Stimulated activated CD4-positive, alpha-beta T cell treated with anti-CD3 and anti-CD28 coated beads, TNF-alpha, amount 100 ng/mL, for 48 hours (primary cell): ENCODE data around the gene PCDHGB7.
"Not testable (repeated sequence)": the region's sequence is repeated elsewhere in the genome, so short reads cannot be mapped to it uniquely, and the experiment has no call there.

Experiments used
- DNase-seq, 3 donors: peaks; one replicate each; pipeline ENCODE4 v3.0.0-alpha.2; 2020; ENCODE audit warnings: low read depth in 3 of 3

Gene PCDHGB7

DNA sequence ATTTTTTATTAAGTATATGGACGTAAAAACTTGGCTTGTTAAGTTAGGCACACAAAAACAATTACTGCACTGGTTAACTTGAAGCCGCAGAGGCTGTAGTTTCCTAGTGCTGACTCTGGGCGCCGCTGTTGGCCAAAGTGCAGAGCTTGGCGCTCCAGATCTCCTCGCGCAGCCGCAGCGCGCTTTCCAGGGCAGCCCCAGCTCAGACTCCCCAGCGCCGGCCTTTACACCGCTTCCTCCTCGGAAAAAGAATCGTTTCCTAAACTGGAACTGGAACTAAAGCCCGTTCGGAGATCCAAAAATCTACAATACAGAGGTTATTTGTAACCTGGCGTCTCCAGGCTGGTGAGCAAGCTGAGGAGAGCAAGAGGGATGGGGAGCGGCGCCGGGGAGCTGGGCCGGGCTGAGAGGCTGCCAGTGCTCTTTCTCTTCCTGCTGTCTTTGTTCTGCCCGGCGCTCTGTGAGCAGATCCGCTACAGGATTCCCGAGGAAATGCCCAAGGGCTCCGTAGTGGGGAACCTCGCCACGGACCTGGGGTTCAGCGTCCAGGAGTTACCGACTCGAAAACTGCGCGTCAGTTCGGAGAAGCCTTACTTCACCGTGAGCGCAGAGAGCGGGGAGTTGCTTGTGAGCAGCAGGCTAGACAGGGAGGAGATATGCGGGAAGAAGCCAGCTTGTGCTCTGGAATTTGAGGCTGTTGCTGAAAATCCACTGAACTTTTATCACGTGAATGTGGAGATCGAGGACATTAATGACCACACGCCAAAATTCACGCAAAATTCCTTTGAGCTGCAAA lies 19.5 kb upstream of the PCDHGB7 start, which contains the start of gene PCDHGB5:
PCDHGB5 (plus strand) TSS at position 192 of the 796 bp plus-strand sequence; CDS start at position 373, 181 bp downstream.
- DNase-seq: peak in 1 of 3 donors; percentile 24

- no peak for DNase-seq
These were observed 18.9 kb upstream of the PCDHGB7 start for GRCh38 chr5:141398608-141399007.

DNA sequence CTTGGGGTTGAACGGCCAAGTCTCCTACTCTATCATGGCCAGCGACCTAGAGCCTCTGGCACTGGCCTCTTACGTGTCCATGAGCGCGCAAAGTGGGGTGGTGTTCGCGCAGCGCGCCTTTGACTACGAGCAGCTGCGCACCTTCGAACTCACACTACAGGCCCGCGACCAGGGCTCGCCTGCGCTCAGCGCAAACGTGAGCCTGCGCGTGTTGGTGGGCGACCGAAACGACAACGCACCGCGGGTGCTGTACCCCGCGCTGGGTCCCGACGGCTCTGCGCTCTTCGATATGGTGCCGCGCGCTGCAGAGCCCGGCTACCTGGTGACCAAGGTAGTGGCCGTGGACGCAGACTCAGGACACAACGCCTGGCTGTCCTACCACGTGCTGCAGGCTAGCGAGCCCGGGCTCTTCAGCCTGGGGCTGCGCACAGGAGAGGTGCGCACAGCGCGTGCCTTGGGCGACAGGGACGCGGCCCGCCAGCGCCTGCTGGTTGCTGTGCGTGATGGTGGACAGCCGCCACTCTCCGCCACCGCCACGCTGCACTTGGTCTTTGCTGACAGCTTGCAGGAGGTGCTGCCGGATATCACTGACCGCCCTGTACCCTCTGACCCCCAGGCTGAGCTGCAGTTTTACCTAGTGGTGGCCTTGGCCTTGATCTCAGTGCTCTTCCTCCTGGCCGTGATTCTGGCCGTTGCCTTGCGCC lies 17.8 kb upstream of the PCDHGB7 start:
- DNase-seq: no peak

GRCh38 chr5:141402553-141403243 lies 14.8 kb upstream of the PCDHGB7 start, which contains the start of gene PCDHGA9:
TSS of gene PCDHGA9 (plus strand) at chr5:141402778. CDS start at chr5:141402953, 175 bp downstream.
- no peak for DNase-seq

- no peak for DNase-seq
These were observed 14.1 kb upstream of the PCDHGB7 start for GRCh38 chr5:141403387-141403786.

GRCh38 chr5:141407790-141408505 lies 9.5 kb upstream of the PCDHGB7 start, which contains the start of gene PCDHGB6:
TSS of gene PCDHGB6 (plus strand) at chr5:141408021. CDS start at chr5:141408203, 182 bp downstream.
- DNase-seq: not testable (repeated sequence)

DNA sequence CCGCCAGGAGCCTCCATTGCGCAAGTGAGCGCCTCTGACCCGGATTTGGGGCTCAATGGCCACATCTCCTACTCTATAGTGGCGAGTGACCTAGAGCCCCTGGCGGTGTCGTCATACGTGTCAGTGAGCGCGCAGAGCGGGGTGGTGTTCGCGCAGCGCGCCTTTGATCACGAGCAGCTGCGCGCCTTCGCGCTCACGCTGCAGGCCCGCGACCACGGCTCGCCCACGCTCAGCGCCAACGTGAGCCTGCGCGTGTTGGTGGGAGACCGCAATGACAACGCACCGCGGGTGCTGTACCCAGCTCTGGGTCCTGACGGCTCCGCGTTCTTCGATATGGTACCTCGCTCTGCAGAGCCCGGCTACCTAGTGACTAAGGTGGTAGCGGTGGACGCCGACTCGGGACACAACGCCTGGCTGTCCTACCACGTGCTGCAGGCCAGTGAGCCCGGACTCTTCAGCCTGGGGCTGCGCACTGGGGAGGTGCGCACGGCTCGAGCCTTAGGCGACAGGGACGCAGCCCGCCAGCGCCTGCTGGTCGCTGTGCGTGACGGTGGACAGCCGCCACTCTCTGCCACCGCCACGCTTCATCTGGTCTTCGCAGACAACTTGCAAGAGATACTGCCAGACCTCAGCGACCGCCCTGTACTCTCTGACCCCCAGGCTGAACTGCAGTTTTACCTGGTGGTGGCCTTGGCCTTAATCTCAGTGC lies 7.7 kb upstream of the PCDHGB7 start:
- DNase-seq: no peak

- DNase-seq: no peak
These were observed 5.9 kb upstream of the PCDHGB7 start for GRCh38 chr5:141411575-141411974.

GRCh38 chr5:141412854-141413539 lies 4.5 kb upstream of the PCDHGB7 start, which contains the start of gene PCDHGA10:
TSS of gene PCDHGA10 (plus strand) at chr5:141412987. CDS start at chr5:141413176, 189 bp downstream.
- peak in 1 of 3 donors; percentile 22 for DNase-seq

GRCh38 chr5:141413540-141414069 lies 3.9 kb upstream of the PCDHGB7 start:
- no peak for DNase-seq

DNA sequence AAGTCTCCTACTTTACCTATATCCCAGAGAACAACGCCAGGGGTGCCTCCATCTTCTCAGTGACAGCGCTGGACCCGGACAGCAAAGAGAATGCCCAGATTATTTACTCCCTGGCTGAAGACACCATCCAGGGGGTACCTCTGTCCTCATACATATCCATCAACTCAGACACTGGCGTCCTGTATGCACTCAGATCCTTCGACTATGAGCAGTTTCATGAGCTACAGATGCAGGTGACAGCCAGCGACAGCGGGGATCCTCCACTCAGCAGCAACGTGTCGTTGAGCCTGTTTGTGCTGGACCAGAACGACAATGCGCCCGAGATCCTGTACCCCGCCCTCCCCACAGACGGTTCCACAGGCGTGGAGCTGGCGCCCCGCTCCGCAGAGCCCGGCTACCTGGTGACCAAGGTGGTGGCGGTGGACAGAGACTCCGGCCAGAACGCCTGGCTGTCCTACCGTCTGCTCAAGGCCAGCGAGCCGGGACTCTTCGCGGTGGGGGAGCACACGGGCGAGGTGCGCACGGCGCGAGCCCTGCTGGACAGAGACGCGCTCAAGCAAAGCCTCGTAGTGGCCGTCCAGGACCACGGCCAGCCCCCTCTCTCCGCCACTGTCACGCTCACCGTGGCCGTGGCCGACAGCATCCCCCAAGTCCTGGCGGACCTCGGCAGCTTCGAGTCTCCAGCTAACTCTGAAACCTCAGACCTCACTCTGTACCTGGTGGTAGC lies 2.8 kb upstream of the PCDHGB7 start:
- not testable (repeated sequence) for DNase-seq

DNA sequence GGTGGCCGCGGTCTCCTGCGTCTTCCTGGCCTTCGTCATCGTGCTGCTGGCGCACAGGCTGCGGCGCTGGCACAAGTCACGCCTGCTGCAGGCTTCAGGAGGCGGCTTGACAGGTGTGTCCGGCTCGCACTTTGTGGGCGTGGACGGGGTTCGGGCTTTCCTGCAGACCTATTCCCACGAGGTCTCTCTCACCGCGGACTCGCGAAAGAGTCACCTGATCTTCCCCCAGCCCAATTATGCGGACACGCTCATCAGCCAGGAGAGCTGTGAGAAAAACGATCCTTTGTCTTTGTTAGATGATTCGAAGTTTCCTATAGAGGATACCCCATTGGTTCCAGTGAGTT lies 2.2 kb upstream of the PCDHGB7 start:
- not testable (repeated sequence) for DNase-seq

- no peak for DNase-seq
These were observed 1.8 kb downstream of the PCDHGB7 start for GRCh38 chr5:141419074-141419880.

DNA sequence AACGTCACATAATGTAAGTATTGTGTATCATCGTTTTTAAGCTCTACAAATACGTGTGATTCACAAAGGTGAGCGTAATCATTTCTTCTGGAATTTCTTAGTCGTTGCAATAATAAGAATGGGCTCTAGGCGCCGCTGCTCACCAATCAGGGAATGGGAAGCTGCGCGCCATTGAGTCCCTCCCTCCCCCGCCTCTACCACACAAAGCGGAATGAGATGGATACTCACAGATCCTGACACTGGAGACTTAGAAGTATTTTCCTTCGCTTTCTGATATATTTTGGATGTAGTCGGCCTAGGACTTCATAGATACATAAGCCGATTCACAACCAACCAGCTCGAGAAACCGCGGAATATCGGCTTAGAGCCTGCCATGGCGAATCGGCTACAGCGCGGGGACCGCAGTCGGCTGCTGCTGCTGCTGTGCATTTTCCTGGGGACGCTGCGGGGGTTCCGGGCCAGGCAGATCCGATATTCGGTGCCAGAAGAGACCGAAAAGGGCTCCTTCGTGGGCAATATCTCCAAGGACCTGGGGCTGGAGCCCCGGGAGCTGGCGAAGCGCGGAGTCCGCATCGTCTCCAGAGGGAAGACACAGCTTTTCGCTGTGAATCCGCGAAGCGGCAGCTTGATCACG lies 3.5 kb downstream of the PCDHGB7 start, which contains the start of gene PCDHGA11:
PCDHGA11 (plus strand) TSS at position 197 of the 634 bp plus-strand sequence; CDS start at position 374, 177 bp downstream.
- peak in 1 of 3 donors; percentile 24 for DNase-seq

- DNase-seq: no peak
These were observed 4.0 kb downstream of the PCDHGB7 start for GRCh38 chr5:141421489-141421855.

DNA sequence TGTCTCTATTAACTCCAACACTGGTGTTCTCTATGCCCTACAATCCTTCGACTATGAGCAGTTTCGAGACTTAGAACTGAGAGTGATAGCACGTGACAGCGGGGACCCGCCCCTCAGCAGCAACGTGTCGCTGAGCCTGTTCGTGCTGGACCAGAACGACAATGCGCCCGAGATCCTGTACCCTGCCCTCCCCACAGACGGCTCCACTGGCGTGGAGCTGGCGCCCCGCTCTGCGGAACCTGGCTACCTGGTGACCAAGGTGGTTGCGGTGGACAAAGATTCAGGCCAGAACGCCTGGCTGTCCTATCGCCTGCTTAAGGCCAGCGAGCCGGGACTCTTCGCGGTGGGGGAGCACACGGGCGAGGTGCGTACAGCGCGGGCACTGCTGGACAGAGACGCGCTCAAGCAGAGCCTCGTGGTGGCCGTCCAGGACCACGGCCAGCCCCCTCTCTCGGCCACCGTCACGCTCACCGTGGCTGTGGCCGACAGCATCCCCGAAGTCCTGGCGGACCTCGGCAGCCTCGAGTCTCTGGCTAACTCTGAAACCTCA lies 5.3 kb downstream of the PCDHGB7 start:
- no peak for DNase-seq

- no peak for DNase-seq
These were observed 10.4 kb downstream of the PCDHGB7 start for GRCh38 chr5:141427783-141428426.
